Measurements from ENCODE around the gene STK38.
"Not testable (repeated sequence)": the region's sequence is repeated elsewhere in the genome, so short reads cannot be mapped to it uniquely, and the experiment has no call there.

Gene STK38

GRCh38 chr6:36517408-36517807 lies 29.9 kb downstream of the STK38 start:
- DNase-seq: no peak

DNA sequence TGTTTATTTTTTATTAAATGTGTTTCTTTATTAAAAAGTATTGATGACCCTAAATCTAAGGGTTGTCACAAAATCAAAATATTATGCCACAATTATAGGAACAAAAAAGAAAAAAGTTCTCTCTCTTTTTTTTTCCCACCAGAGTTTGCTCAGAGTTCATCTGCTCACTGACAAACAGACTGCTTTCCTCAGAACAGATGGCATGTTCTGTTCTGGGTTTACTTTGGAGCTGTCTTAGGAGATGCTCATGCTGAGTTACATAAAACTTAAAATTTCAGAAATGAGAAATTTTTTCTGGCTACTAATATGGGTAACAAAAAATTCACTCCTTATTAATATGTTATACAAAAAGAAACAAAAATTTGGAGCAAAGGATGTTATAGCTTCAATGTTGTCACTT lies 30.3 kb downstream of the STK38 start:
- DNase-seq: no peak

- no peak for DNase-seq
Observed at GRCh38 chr6:36516559-36516958, 30.7 kb downstream of the STK38 start.

DNA sequence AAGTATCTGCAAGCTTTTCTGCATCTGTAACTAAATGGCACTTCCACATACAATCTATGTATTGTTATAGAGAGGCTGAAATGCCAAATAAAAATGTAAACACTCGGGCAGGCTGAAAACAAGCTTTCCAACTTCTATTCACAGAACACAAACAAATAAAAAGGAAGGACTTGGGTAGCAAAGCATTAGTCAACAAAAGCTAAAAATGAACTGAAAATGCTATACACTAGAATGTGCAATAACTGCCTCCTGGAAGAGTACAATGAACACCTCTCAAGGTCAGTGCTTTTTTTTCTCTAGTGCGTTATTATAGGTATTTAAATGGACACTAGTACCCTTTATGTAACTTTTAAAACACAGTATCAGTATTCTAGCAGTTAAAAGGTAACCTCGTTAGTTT lies 31.4 kb downstream of the STK38 start:
- no peak for DNase-seq

DNA sequence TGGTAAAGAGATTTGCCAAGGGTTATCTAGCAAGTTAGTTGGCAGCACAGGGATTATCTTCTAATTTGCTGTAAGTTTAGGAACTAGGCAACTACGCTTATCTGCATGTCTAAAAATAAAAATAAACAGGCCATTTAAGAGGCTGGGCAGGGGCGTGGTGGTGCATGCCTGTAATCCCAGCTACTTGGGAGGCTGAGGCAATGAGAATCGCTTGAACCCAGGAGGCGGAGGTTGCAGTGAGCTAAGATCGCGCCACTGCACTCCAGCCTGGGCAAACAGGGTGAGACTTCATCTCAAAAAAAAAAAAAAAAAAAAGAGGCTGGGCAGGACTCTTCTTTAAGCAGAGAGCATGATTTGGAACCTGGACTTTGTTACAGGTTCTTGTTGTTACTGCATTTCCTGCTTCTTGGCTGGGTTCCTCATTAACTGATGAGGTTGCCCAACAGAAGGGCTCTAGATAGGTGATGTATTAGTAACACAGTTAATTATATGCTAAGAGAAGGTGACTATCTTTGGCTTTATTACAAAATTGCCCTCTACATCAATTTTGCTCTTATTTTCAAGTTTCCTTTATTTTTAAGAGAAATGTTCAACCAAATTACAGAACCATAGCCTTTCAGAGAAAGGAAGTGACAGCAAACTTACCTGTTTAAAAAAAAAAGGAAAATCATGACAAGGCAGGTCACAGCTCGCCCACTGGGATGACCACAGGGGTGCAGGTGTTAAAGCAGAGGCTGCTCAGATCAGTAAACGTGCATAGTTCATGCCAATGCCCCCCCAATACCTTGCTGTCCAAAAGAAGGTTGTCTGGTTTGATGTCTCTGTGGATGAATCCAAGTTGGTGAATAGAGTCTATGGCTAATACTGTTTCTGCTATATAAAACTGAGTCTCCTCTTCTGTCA lies 32.5 kb downstream of the STK38 start:
- DNase-seq: no peak

GRCh38 chr6:36510365-36510764 lies 36.9 kb downstream of the STK38 start:
- DNase-seq: no peak

- no peak for DNase-seq
Observed at GRCh38 chr6:36508532-36508931, 38.7 kb downstream of the STK38 start.

DNA sequence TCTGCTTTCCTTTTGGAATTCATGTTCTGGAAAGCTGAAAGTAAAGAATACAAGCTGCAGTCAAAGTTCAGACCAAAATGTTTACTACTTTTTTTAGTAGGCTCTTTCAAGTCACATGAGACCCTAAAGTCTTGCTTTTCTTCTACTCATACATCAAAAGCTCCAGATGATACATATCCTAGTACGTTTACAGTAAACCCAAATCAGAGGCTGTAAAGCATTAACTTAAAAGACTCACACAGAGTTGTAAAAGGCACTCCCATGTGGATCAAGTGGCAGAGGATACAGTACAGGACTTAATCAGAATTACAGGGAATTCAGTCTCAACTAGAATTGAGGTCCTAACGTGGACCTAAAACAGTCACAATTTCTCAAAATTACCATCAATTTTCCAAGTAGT lies 40.7 kb downstream of the STK38 start:
- no peak for DNase-seq

DNA sequence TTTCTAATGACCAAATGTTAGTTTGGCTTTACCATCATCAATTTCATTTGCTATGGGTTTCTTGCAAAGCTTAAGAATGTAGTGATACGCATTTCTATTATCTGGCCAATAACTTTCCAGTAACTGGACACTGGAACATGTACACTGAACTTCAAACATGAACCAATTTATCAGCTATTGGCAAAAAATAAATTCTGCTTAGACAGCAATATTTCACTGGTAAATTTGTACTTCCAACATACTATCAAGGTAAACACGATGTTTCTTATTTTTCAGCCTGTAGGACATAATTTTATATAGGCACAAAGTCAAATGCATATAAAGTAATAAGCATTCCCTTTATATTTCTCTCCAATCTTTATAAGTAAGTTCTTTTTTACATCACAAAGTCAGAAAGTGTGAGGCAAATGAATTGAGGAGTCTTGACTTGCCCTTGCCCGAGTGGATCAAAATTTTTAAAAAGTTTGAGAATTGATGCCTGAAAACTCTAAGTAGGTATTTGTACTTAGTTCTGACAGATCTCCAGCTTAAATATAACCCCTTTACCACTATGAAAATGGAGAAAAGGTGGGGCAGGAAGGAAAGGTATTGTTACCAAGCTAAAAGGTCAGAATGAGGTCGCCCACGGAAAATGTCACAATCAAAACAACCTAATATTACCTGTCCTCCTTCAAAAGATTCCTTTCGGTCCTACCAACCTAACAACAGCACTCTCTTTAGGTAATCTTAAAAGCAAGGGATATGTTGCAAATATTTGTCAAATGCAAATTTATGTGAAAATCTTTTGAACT lies 41.3 kb downstream of the STK38 start:
- no peak for DNase-seq

DNA sequence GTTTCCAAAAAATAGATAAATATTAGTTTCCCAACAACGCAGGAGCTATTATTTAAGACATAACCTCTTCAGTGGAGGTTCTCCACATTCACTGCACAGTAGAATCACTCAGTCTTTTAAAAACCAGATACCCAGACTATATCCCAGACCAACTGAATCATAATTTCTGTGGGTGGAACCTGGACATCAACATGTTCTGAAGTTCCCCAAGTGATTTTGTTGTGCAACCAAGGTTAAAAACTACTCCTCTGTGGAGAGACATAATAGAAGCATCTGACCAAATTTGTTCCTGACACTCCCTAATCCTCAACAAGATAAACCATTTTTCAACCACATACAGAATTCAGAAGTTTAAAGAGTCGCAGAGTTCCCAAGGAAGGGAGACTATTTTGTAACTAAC lies 42.3 kb downstream of the STK38 start:
- no peak for DNase-seq

DNA sequence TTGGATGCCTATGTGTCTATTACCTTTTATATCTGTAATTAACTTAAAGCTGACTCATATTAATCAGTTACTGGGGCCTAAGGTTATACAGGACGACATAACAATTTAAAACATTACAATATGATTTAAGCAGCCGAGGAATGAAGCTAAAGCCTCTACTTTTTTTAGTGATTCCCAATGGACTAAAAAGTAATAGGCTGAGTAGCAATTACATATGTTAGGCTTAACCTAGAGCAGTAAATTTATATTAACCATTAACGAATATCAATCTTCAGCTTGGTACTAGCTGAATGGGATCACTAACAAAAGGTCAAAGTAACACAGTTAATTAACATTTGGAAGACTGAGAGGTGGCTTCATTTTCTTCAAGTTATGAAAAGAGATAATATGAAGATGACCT lies 43.1 kb downstream of the STK38 start:
- no peak for DNase-seq

DNA sequence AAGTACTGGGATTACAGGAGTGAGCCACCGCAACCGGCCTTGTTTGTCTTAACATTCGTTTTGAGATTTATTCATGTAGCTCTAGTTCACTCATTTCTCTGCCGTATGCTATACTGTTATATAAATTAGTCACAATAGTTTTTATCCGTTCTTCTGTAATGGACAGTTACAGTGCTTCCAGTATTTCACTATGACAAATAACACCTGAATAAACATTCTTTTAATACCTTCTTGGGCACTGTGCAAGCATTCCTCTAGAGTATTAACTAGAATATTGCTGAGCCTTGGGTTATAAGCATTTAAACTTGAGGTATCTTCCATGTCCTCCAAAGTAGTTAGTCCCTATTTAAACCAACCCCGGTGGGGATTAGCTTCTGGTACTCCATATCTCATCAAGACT lies 45.6 kb downstream of the STK38 start:
- DNase-seq: no peak

DNA sequence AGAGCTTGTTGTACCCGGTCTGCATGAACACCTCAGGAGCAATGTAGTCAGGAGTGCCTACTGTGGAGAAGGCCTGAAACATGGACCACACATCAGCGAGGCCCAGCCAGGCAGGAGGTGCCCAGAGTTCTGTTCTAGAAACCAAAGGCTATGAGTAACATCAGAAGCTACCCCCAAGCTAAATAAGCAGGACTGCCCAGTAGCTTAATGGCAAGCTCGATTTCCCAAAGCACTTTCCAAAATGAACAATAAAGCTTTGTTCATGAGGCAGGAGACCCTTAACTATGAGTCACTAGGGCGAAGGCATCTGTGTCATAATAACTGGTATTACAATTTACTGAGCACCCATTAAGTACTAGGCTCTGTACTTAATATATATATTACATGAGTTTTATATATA lies 47.4 kb downstream of the STK38 start:
- DNase-seq: no peak

- no peak for DNase-seq
Observed at GRCh38 chr6:36495086-36495485, 52.2 kb downstream of the STK38 start.

- DNase-seq: no peak
Observed at GRCh38 chr6:36493859-36494258, 53.4 kb downstream of the STK38 start.

DNA sequence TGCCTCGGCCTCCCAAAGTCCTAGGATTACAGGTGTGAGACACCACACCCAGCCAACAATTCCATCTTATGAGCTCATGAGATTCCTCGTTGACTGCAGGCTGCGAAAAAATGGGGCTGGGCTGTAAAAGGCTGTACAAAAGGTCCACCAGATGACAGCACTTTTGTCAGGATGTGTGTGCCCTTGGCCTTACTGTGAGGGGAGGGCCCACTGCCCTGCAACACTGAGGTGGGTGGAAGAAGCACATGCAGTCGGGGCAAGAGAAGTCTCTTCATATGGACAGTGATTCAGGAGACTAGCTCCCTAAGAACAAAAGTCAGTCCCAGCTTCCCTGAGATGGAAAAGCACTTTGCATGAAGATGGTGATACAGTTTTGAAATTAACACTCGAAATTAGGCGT lies 54.0 kb downstream of the STK38 start:
- no peak for DNase-seq

- no peak for DNase-seq
Observed at GRCh38 chr6:36492621-36493020, 54.7 kb downstream of the STK38 start.

- DNase-seq: no peak
Observed at GRCh38 chr6:36492092-36492491, 55.2 kb downstream of the STK38 start.

GRCh38 chr6:36491378-36491965 lies 55.8 kb downstream of the STK38 start:
- no peak for DNase-seq

DNA sequence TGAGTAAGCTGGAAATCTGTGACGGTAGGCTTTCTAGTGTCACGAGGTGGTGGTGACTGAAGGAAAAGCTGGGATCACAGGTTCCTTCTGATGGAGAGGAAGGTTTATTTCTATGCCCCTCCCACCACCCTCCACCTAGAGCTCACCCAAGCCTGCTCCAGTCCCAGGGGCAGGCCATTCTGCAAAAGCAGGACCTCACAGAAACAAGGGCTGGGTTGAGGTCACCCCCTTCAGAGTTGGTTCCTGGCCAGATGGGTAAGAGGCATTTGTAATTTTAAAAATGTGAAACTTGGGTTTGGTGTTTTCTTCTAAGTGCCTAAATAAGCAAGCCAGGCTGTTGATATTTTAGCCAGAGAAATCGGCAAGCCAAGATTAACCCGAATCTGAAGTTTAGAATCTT lies 57.9 kb downstream of the STK38 start:
- no peak for DNase-seq

GRCh38 chr6:36488221-36488620 lies 59.1 kb downstream of the STK38 start:
- no peak for DNase-seq

DNA sequence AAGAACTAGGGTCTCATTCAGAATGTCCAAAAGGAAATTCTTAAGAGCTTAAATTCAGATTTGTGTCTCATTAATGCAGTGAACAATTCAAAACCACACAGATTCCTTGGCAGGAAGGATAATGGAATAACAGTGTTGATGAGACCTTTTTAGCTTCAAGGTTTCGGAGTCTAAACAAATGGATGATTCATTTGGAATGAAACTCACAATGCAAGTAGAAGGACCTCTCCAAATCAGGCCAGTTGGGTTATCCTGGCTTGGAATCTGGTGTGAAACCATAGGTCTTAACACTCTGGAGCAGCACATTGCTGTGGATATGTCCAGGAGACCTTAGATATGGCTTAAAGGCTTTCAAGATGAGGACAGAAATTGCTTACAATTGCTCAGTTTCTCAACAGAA lies 59.6 kb downstream of the STK38 start:
- no peak for DNase-seq

DNA sequence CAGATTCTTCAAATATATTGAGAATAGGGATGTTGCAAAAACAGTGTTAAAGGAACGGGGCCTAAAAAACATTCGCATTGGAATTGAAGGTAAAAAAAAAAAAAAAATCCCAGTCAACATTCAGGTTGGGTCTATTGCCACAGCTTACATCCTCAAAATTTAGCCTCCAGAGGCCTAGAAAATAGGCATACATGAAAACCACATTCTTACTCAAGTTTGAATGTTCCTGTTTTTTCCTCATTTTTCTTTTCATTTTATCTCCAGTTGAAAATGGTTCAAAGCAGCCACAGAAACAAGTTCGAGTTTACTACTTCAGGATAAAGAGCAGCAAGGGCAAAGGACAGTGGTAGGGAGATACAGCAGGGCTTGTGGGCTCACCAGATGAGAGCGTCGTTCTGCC lies 62.5 kb downstream of the STK38 start:
- DNase-seq: no peak

GRCh38 chr6:36483326-36483725 lies 64.0 kb downstream of the STK38 start:
- DNase-seq: not testable (repeated sequence)

Measured in NCI-H446 (cell line).